Measurements from ENCODE around the gene EMX1.

EMX1 gene

DNA sequence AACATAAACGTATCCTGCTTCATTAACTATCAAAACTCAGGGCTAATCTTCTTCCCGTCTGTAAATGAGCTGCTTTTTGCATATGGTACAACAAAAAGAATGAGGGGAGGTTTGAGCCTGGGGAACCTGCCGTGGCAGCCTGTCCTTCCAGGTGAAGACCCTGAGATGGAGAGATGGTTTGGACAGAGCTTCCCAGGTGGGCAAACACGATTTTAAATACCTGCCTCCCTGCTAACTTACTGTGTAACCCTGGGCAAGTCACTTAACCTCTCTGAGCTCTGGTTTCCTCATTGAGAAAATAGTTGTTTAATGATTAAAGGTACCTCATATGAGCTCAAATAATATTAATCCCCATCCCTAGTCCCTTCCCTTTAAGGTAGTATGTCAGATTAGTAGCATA is 9.0 kb downstream of the EMX1 start:
- no peak for DNase-seq

DNA sequence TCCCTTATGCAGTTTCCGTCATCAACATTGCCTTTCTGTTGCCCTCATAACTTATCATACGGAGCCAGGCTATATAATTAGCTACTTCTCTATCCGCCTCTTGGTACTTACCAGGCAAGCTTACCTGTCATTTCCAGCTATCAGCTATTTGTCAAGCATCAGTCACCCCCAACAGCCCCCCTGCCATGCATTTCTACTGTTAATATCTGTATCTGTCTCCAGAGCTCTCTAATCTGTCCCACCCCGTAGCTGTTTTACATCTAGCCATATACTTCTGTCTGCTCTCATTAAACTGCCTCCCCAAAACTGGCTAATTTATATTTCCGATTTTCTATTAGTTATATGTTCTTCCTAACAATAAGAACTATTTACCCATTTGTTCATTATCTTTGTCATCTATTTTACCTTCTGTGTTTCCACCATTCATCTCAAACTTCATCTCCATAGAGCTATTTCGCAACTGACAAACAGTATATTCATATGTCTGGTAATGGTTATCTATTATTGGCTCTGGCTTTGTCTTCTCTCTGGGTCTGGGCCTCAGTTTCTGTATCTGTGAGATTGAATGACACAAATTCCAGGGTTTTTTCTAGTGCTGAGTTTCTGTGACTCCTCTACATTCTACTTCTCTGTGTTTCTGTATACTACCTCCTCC is 9.6 kb downstream of the EMX1 start:
- DNase-seq: no peak

DNA sequence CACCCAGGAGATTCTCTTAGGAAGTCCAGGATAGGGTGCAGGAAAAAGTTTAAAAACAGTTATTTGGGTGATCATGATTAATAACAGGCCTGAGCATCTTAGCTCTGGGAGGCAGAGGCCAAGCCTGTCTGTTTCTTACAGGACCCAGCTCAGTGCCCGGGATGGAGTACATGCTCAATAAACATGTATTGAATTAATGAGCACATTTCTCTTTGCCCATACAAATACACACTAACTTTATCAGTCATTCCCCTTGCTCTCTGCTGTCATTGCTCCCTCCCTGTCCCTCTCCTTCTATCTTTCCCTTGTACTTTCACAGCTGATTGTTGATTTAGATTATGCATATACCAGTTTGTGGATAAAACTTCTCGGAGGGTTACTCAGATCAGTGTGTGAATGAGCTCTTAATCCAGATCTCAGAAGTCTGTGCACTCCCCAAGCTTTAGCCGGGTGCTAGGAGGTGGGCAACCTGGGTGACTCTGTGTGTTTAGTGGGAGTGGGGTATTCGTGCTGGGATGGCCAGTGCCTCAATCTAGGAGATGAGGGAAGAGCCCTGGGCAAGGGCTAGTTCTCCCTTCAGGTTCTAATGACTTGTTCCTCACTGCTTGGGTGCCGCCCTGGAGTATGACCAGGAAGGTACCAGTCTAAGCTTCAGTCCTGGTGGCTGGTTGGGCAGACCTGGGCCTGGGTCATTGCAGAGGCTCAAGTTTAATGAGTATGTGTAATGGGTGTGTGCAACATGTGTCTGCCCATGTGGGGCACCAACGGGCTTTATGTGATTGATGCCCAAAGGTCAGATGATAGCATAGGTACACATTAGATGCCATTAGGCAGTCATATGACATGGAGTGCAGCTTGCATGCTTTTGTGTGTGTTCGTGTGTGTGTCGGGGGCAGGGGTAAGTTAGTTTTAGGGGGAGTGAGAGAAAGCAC is 10.6 kb downstream of the EMX1 start:
- no peak for DNase-seq

DNA sequence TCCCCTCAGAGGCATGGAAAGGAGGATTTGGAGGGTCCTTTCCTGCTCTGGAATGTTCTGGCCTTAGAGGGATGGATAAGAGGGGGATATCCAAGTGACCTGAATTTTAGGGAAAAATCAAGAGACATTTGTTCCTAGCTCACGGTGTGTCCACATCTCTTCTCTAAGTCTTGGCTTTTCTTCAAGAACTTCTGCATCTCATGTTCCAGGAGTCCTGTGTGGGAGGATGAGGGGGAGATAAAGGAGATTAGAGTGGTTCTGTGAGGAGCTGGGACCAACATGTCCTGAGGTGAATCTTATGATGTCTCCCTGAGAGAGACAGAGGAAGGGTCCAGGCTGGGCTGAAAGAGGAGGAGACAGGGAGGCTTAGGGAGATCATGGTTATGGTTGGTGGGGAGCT is 11.7 kb downstream of the EMX1 start:
- DNase-seq: no peak

DNA sequence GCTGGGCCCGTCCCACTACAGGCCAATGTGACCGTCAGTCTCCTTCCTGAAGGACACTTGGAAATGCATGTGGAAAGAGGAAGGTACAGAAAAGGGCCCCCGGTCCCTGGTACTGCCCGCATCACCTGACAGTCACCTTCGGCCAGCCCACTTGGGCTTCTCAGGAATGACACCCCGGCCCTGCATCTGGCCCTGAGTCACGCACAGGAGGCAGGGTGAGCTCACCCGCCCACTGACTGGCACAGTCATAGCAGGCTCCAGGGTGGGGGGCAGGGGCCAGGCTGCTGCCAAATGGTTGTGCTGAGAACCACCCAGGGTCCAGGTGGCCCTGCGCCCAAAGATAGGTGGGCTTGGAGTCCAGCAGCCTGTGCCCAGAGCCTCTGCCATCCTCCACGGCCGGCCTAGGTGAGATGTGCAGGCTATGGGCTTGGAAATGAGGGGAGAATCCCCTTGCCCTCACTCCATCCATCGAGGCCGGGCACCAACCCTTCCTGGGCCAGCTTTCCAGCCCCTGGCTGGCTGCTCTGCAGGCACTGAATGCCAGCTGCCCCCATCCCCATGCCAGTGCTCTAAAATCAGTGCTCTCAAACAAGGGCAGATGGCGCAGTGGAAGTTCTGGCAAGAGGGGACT is 14.1 kb downstream of the EMX1 start:
- DNase-seq: peak; percentile 68

DNA sequence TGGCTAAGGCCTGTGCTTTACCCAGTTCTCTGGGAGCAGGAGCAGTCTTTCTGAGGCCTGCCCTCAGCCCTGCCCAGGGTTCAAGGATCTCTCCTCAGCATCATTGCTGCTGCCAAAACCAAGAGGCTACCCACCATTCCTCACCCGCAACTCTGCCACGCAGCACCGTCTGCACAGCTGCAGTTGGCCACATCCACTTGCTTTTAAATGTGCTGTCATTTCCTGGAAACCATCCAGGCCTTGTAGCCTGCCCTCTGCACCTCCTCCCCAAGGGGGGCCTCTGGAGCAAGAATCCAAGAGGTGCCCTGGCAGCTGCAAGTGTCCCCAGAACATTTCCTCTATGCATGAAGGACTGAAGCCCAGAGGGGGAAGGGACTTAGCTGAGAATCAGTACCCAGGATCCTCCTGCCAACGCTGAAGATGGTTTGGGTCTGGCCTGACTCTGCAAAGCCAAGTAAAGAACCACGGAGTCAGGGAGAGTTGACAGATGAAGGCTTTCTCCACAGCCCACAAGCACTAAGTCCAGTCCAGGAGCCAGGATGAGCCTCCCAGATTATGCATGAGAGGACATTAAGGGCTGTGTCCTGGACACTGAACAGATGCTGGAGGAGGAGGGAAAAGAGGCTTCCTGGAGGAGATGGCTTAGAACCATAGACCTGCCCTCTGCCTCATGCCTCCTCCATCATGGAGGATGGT is 14.9 kb downstream of the EMX1 start:
- DNase-seq: peak; percentile 47

DNA sequence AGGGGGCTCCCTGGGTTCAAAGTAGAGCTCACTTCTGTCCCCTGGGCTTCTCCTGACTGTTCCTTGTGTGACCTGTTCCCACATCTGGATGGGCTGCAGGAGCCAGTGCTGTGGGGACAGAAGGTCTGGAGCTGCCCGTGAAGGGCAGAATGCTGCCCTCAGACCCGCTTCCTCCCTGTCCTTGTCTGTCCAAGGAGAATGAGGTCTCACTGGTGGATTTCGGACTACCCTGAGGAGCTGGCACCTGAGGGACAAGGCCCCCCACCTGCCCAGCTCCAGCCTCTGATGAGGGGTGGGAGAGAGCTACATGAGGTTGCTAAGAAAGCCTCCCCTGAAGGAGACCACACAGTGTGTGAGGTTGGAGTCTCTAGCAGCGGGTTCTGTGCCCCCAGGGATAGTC is 15.5 kb downstream of the EMX1 start:
- no peak for DNase-seq

DNA sequence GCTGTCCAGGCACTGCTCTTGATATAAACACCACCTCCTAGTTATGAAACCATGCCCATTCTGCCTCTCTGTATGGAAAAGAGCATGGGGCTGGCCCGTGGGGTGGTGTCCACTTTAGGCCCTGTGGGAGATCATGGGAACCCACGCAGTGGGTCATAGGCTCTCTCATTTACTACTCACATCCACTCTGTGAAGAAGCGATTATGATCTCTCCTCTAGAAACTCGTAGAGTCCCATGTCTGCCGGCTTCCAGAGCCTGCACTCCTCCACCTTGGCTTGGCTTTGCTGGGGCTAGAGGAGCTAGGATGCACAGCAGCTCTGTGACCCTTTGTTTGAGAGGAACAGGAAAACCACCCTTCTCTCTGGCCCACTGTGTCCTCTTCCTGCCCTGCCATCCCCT is 15.9 kb downstream of the EMX1 start:
- no peak for DNase-seq

DNA sequence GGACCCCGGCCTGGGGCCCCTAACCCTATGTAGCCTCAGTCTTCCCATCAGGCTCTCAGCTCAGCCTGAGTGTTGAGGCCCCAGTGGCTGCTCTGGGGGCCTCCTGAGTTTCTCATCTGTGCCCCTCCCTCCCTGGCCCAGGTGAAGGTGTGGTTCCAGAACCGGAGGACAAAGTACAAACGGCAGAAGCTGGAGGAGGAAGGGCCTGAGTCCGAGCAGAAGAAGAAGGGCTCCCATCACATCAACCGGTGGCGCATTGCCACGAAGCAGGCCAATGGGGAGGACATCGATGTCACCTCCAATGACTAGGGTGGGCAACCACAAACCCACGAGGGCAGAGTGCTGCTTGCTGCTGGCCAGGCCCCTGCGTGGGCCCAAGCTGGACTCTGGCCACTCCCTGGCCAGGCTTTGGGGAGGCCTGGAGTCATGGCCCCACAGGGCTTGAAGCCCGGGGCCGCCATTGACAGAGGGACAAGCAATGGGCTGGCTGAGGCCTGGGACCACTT is 16.4 kb downstream of the EMX1 start:
- no peak for DNase-seq

DNA sequence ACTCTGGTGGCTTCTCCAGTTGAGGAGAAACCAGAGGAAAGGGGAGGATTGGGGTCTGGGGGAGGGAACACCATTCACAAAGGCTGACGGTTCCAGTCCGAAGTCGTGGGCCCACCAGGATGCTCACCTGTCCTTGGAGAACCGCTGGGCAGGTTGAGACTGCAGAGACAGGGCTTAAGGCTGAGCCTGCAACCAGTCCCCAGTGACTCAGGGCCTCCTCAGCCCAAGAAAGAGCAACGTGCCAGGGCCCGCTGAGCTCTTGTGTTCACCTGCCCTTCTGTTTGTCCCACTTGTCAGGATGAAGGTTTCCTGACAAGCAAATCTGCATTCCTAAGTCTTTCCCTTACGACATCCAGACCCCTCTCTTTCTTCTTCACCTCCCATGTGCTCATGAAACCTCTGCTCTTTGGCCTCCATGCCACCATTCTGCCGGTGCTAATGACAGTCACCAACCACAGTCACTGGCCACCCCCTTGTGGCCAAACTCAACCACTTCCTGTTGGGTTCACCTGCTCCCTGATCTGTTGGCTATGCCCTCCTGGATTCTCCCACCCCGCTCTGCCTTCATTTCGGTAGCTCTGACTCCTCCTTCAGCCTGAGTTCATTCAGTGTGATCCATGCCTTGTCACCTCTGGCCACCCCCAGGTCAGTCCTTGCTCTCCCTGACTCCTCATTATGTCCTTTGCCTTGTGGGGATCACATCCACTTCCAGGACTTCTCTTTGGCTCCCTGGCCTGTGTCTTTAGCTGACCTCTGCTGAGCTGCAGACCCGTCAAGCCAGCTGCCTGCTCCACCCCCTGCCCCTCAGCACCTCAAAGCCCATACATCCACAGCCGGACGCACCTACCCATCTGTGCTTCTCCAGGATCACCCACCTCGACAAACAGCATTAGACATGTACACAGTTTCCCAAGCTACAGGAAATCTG is 17.6 kb downstream of the EMX1 start:
- DNase-seq: no peak

DNA sequence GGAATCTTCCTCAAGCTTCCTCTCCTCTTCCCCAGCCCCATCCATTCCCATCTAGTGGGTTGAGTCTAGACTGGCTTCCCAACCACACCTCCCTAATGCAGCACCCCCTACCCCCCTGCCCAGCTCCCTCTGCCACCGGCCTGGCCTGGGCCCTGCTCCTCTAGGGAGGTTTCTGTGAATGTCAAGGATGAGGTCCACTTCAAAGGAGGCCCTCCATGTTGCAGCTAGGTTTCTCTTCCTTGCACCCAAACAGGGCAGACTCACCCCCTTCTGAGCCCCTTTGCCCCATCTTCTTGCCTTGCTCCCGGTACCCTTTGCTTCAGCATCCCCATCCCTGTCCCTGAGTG is 18.3 kb downstream of the EMX1 start:
- no peak for DNase-seq

DNA sequence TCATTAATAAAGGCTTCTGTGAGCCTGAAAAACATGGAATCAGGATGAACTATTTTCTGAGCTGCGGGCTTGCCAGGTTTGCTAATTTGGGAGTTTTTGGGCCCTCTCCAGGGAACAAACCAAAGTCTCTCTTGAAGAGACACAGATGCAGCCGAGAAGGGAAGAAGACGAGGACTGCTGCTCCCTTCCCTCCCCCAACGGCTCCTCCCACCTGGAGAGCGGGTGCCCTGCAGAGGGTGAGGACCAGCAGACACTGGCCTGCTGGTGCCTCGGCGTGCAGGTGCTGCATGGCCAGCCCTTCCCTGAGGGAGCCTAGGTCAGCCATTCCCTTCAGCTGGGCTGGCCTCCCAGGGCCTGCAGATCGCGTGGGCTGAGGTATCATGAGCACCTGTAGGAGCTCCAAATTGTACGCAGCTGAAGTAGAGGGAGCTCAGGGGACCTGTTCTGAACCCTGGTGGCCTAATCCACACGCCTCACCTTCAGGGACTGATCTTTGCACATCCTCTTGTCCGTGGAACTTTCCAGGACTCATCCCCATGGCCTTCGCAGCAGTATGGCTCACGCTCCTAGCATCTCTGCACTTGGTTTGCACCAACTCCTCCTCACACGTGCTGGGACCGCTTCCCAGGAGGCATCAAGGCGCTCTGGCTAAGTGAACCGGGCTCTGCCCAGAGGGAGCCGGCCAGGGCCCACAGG is 19.5 kb downstream of the EMX1 start:
- no peak for DNase-seq

DNA sequence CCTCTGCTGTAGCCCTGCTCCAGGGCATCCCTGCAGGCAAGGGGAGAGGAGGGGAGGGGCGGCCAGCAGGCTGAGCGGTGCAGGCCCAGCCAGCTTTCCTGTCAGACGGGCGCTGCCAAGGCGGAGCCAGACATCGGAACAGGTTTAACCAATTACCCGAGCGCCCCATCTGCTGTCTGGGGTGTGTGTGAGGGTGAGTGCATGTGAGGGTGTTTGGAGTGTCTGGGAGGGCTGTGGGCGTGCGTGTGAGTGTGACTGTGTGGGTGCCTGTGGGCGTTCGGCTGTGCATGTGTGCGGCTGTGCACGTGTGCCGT is 20.0 kb downstream of the EMX1 start:
- no peak for DNase-seq

DNA sequence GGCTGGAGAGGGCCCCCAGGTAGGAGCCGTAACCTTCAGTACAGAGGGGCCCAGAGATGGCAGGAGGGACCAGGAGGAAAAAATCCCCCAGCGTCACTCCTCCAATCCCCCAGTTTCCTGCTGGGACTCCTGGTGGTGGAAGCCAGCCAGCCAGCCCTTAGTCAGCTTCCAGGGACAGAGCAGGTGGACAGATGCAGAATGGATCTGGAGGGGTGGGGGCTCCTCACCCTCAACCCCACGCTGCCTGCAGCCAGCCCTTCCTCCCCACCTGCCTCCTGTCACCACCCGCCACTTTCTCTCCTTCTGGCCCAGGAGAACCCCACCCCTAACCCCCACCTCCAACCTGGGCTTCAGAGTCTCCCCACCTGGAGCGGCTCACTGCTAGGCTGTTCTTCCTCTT is 21.1 kb downstream of the EMX1 start:
- DNase-seq: no peak

DNA sequence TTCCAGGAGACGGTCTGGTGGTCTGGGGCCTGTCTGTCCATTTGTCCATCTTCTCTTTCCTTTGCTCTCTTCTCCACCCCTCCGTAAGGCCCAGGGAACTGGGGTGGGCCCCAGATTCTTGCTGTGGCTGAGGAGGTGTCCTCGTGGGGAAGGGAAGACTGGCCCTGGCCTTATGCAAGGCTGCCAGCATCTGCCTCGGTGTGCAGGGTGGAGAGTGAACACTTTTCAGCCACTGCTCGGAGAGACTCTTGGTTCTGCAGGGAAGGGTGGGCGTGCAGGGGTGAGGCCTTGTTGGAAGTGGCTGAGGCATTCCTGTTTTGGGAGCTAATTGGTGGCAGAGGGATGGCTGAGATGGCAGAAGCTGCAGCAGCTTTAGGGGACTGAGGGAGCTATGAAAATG is 23.0 kb downstream of the EMX1 start:
- DNase-seq: no peak

DNA sequence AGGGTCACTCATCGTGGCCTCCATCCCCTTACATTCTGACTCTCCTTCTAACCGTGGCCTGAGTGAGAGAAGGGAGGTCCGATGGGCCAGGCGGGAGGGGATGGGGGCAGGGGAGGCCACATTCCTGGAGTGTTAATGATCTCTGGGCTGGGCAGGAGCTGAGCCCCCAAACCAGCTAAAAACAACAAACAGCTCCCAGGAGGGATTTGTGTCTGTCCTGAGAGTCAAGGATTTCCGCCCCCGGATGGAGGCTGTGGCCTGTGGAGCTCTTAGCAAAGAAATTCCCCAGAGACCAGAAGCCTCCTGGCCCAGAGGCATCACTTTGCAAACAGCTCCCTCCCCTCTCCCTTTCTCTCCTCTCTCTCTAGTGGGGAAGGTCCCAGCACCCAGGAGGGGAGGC is 23.5 kb downstream of the EMX1 start:
- DNase-seq: peak; percentile 82

DNA sequence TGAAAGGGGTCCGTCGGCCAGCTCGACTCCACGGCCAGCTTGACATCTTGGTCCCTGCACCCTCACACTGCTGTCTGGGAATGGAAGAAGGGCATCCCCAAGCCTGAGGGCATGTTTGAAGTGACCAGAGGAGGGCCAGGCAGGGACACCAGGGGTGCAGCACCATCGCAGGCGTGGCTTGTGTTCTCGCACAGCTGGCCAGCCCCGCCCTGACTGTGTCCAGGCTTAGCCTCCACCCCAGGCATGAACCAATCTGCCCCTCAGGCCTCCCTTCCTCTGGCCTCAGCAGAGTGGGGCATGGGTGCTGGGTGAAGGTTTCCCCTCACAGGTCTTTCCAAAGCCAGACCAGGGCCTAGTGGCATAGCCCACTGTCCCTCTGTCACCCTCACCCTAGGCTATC is 25.0 kb downstream of the EMX1 start:
- DNase-seq: no peak

DNA sequence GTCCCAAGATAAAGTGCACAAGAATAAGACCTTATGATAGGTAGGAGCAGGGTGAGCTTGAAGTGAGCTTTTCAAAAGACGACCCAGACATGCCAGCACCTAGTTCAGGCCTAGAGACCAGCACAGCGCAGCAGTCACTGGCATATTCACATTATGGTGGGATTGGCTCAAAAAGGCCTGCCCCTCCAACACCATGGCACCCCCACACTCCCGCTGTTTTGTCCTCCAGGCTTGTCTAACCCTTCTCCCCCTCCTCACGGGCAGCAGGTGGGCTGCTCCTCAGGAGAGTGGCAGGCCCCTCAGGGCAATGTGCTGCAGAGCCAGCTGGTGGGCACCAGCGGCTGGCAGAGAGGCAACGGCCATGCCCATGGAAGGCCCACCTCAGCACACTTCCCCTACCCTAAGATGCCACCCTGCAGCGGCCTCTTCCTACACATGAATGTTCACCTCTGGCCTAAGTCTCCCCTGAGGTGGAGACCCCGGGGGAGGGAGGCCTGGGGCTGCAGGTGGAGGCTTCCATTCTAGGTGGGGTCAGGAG is 25.6 kb downstream of the EMX1 start:
- no peak for DNase-seq

DNA sequence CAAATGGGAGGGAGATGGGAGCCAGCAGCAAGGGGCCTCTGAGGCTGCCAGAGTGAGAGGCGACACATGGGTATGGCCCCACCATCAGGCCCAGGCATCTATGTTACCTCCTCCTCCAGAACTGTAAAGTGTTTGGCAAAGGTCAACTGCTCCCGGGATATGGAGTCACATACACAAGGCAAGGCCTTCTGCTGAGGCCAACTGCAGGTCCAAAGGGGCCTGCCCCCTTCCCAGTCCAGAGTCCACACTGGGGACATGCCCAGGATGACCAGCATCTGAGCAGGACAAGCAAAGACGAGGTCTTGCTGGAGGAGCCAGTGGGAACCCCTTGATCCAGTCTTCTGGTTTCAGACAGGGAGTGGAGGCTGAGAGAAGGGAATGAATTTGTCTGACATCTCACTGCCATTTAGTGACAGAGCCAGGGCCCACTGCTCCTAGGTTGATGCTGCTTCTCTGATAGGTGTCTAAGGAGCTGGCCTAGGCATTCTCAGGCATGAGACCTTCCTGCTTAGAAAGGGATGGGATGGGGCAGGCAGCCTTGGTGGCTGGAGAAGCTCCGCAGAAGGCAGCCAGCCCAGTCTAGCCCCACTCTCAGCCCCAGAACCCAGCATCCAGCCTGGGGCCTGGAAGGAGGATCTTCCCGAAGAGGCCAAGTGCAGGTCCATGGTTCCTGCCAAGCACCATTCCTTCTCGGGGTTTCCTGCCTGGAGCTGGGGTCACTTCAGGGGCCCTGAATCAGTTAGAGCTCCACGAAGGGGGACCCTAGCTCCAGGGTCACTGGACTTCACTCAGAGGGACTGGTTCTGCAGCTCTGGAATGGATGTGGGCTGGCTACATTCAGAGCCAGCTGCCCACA is 26.4 kb downstream of the EMX1 start:
- no peak for DNase-seq

DNA sequence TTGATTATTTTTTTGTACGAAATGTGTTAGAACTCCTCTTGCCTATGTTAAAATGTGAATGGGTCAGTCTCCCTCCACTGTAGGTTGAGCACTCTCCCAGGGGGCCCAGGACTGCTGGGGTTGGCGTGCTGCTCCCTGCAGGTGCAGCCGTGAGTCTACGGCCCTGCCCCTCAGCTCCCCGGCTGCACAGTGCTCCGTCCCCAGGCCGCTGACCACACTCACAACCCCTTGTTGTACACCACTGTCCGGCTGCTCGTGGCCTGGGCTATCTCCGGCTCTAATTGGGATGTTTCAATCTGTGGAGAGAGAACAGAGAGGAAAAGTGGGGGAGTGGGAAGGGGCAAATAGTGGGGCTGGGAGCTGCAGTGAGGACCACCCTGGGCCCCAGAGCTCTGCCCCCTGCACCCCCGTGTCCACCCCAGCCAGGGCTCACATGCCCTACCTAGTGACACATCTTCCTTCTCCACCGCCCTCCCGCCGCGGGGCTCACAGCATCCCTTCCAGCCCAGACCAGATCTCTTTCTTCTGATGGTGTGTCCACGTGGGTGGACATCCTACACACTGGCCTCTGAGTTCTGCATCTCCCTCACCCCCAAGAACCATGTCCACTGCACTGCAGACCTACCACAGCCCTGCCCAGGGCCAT is 27.6 kb downstream of the EMX1 start:
- no peak for DNase-seq

Data from EL (cell line).